ENCODE measurements around the gene COL5A1.

DNA sequence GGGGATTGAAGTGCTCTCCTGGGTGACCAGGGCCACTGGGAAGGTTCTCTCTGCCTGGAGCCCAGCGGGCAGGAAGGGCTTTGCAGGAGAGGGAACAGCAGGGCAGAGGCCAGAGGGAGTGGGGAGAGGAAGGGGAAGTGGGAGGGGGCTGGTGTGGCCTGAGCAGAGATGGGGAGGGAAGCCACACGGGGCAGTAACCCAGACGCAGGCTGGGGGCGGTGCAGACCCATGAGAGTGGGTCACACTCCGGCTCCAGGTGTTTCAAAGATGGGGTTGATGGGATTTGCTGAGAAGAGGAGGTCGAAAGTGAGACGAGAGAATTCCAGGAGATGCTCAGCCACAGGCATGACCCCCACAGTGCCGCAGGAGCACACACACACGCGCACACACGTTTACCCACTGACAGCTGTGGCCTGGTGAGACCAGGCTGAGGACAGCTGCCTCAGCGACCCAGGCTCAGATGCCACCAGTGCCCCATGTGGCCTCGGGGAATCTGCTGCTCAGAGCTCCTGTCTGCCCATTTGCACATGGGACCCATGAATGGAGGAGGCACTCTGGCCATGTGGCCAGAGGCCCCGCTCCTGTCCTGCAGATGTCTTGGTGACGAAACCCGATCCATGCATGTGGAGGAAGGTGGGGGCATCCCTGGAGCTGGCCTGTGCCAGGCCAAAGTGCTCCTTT, 206.3 kb downstream of the COL5A1 start:
- TF ChIP-seq, protein P1, sequence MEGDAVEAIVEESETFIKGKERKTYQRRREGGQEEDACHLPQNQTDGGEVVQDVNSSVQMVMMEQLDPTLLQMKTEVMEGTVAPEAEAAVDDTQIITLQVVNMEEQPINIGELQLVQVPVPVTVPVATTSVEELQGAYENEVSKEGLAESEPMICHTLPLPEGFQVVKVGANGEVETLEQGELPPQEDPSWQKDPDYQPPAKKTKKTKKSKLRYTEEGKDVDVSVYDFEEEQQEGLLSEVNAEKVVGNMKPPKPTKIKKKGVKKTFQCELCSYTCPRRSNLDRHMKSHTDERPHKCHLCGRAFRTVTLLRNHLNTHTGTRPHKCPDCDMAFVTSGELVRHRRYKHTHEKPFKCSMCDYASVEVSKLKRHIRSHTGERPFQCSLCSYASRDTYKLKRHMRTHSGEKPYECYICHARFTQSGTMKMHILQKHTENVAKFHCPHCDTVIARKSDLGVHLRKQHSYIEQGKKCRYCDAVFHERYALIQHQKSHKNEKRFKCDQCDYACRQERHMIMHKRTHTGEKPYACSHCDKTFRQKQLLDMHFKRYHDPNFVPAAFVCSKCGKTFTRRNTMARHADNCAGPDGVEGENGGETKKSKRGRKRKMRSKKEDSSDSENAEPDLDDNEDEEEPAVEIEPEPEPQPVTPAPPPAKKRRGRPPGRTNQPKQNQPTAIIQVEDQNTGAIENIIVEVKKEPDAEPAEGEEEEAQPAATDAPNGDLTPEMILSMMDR (IDR thresholded peaks at IDR 0.05): no peak
- TF ChIP-seq POLR2A (IDR thresholded peaks at IDR 0.05): no peak
